ENCODE results near the gene POR.
"Not testable (repeated sequence)": the region's sequence is repeated elsewhere in the genome, so short reads cannot be mapped to it uniquely, and the experiment has no call there.

The POR gene

GRCh38 chr7:75885036-75885435 is 29.9 kb upstream of the POR start:
- no peak for DNase-seq

GRCh38 chr7:75887669-75888369 is 27.1 kb upstream of the POR start:
- DNase-seq: no peak

GRCh38 chr7:75888464-75889222 is 26.3 kb upstream of the POR start:
- DNase-seq: no peak

GRCh38 chr7:75889223-75889825 is 25.6 kb upstream of the POR start:
- DNase-seq: no peak

- DNase-seq: no peak
Measured at GRCh38 chr7:75889826-75890225, 25.1 kb upstream of the POR start.

GRCh38 chr7:75891237-75891636 is 23.7 kb upstream of the POR start:
- not testable (repeated sequence) for DNase-seq

GRCh38 chr7:75891815-75892411 is 23.0 kb upstream of the POR start:
- no peak for DNase-seq

- DNase-seq: no peak
Measured at GRCh38 chr7:75892634-75893272, 22.2 kb upstream of the POR start.

GRCh38 chr7:75896803-75897327 is 18.1 kb upstream of the POR start:
- DNase-seq: no peak

- DNase-seq: no peak
Measured at GRCh38 chr7:75900617-75901315, 14.2 kb upstream of the POR start.

- DNase-seq: no peak
Measured at GRCh38 chr7:75905785-75906604, 9.0 kb upstream of the POR start.

GRCh38 chr7:75906991-75907667 is 7.8 kb upstream of the POR start:
- no peak for DNase-seq

GRCh38 chr7:75907668-75908039 is 7.3 kb upstream of the POR start:
- DNase-seq: not testable (repeated sequence)

- no peak for DNase-seq
Measured at GRCh38 chr7:75909521-75910132, 5.3 kb upstream of the POR start.

GRCh38 chr7:75911186-75911585 is 3.8 kb upstream of the POR start:
- DNase-seq: not testable (repeated sequence)

GRCh38 chr7:75913437-75913836 is 1.5 kb upstream of the POR start:
- DNase-seq: no peak

- no peak for DNase-seq
Measured at GRCh38 chr7:75914169-75914654, 743 bp upstream of the POR start.

- DNase-seq: no peak
Measured at GRCh38 chr7:75915416-75916156, 631 bp downstream of the POR start.

- DNase-seq: no peak
Measured at GRCh38 chr7:75916259-75916658, 1.3 kb downstream of the POR start.

Measured in activated naive CD4-positive, alpha-beta T cell (primary cell).